ENCODE data around the gene ALX3. TPM values are rescaled to one million over a fixed set of nuclear protein-coding genes. Genes with fewer than 3 reads are reported as not detected.
A peak's percentile ranks its signal among the peaks of the same experiment; 100 is the strongest.

The ALX3 gene
- not detected in 2 replicates for total RNA-seq

- Mint-ChIP-seq H3K4me1 (ENCODE audit: low read depth) (peaks cover 12% of the 10 kb centered on the region), H3K36me3 (ENCODE audit: low read depth) (peaks cover 7% of the 10 kb centered on the region), H3K27ac (no peak within 1 kb of the TSS), H3K4me3 (no peak within 1 kb of the TSS), H3K9me3 (no peaks in the 10 kb centered on the region), H3K27me3 (ENCODE audit: insufficient read depth) (peaks cover 76% of the 10 kb centered on the region)
- intact Hi-C loops (cut with micrococcal nuclease), result no loop called here
- DNase-seq (ENCODE audit: low spot score), result no peak
These were observed at the start of gene ALX3 for GRCh38 chr1:110070671-110071242. Gene ALX3 (minus strand): TSS chr1:110070672. CDS start chr1:110070612, 60 bp downstream.

- no peak overlapping the region for H3K4me3 Mint-ChIP-seq
- H3K36me3 Mint-ChIP-seq (ENCODE audit: low read depth), result peaks cover 3% of the 10 kb centered on the region
- peaks cover 9% of the 10 kb centered on the region for H3K9me3 Mint-ChIP-seq
- H3K27ac Mint-ChIP-seq, result no peak overlapping the region
- intact Hi-C loops (cut with micrococcal nuclease), result no loop called here
- DNase-seq (ENCODE audit: low spot score), result no peak
- peaks cover 16% of the 10 kb centered on the region for H3K27me3 Mint-ChIP-seq (ENCODE audit: insufficient read depth)
- H3K4me1 Mint-ChIP-seq (ENCODE audit: low read depth), result no peaks in the 10 kb centered on the region
These were observed 49.4 kb upstream of the ALX3 start for GRCh38 chr1:110119843-110120242.

GRCh38 chr1:110118636-110119396 lies 48.3 kb upstream of the ALX3 start:
- Mint-ChIP-seq H3K36me3 (ENCODE audit: low read depth) (peaks cover 3% of the 10 kb centered on the region), H3K27ac (no peak overlapping the region), H3K27me3 (ENCODE audit: insufficient read depth) (peaks cover 14% of the 10 kb centered on the region), H3K4me3 (no peak overlapping the region), H3K4me1 (ENCODE audit: low read depth) (no peaks in the 10 kb centered on the region), H3K9me3 (peaks cover 8% of the 10 kb centered on the region)
- intact Hi-C loops (cut with micrococcal nuclease), result no loop called here
- no peak for DNase-seq (ENCODE audit: low spot score)

GRCh38 chr1:110114784-110115183 lies 44.3 kb upstream of the ALX3 start:
- H3K4me3 Mint-ChIP-seq, result no peak overlapping the region
- DNase-seq (ENCODE audit: low spot score), result no peak
- H3K4me1 Mint-ChIP-seq (ENCODE audit: low read depth), result no peaks in the 10 kb centered on the region
- H3K27ac Mint-ChIP-seq, result no peak overlapping the region
- H3K9me3 Mint-ChIP-seq, result no peaks in the 10 kb centered on the region
- intact Hi-C loops (cut with micrococcal nuclease), result no loop called here
- no peaks in the 10 kb centered on the region for H3K36me3 Mint-ChIP-seq (ENCODE audit: low read depth)
- H3K27me3 Mint-ChIP-seq (ENCODE audit: insufficient read depth), result peaks cover 4% of the 10 kb centered on the region

- Mint-ChIP-seq H3K27me3 (ENCODE audit: insufficient read depth) (peaks cover 8% of the 10 kb centered on the region), H3K27ac (no peak overlapping the region), H3K36me3 (ENCODE audit: low read depth) (no peaks in the 10 kb centered on the region), H3K4me1 (ENCODE audit: low read depth) (no peaks in the 10 kb centered on the region), H3K4me3 (no peak overlapping the region), H3K9me3 (no peaks in the 10 kb centered on the region)
- no peak for DNase-seq (ENCODE audit: low spot score)
- intact Hi-C loops (cut with micrococcal nuclease), result no loop called here
These were observed 43.7 kb upstream of the ALX3 start for GRCh38 chr1:110114173-110114572.

GRCh38 chr1:110113551-110113950 lies 43.1 kb upstream of the ALX3 start:
- Mint-ChIP-seq H3K27ac (no peak overlapping the region), H3K4me3 (no peak overlapping the region), H3K4me1 (ENCODE audit: low read depth) (no peaks in the 10 kb centered on the region), H3K27me3 (ENCODE audit: insufficient read depth) (peaks cover 13% of the 10 kb centered on the region), H3K9me3 (no peaks in the 10 kb centered on the region), H3K36me3 (ENCODE audit: low read depth) (no peaks in the 10 kb centered on the region)
- no peak for DNase-seq (ENCODE audit: low spot score)
- intact Hi-C loops (cut with micrococcal nuclease), result no loop called here

- no peaks in the 10 kb centered on the region for H3K36me3 Mint-ChIP-seq (ENCODE audit: low read depth)
- intact Hi-C loops (cut with micrococcal nuclease), result no loop called here
- no peaks in the 10 kb centered on the region for H3K4me1 Mint-ChIP-seq (ENCODE audit: low read depth)
- no peak for DNase-seq (ENCODE audit: low spot score)
- H3K27me3 Mint-ChIP-seq (ENCODE audit: insufficient read depth), result peaks cover 13% of the 10 kb centered on the region
- H3K27ac Mint-ChIP-seq, result no peak overlapping the region
- no peaks in the 10 kb centered on the region for H3K9me3 Mint-ChIP-seq
- H3K4me3 Mint-ChIP-seq, result no peak overlapping the region
These were observed 42.2 kb upstream of the ALX3 start for GRCh38 chr1:110112656-110113055.

GRCh38 chr1:110112143-110112542 lies 41.7 kb upstream of the ALX3 start, which contains the start of gene UBL4B:
Gene UBL4B (plus strand): TSS chr1:110112443. CDS start chr1:110112535, 92 bp downstream.
- Mint-ChIP-seq H3K4me3 (no peak within 1 kb of the TSS), H3K4me1 (ENCODE audit: low read depth) (no peaks in the 10 kb centered on the region), H3K27me3 (ENCODE audit: insufficient read depth) (peaks cover 17% of the 10 kb centered on the region), H3K36me3 (ENCODE audit: low read depth) (no peaks in the 10 kb centered on the region), H3K9me3 (no peaks in the 10 kb centered on the region), H3K27ac (no peak within 1 kb of the TSS)
- intact Hi-C loops (cut with micrococcal nuclease), result no loop called here
- DNase-seq (ENCODE audit: low spot score), result no peak

- no peak overlapping the region for H3K4me3 Mint-ChIP-seq
- H3K27me3 Mint-ChIP-seq (ENCODE audit: insufficient read depth), result peaks cover 13% of the 10 kb centered on the region
- H3K4me1 Mint-ChIP-seq (ENCODE audit: low read depth), result no peaks in the 10 kb centered on the region
- H3K27ac Mint-ChIP-seq, result no peak overlapping the region
- no peaks in the 10 kb centered on the region for H3K36me3 Mint-ChIP-seq (ENCODE audit: low read depth)
- H3K9me3 Mint-ChIP-seq, result no peaks in the 10 kb centered on the region
- no peak for DNase-seq (ENCODE audit: low spot score)
- intact Hi-C loops (cut with micrococcal nuclease), result no loop called here
These were observed 40.6 kb upstream of the ALX3 start for GRCh38 chr1:110111081-110111480.

- Mint-ChIP-seq H3K4me1 (ENCODE audit: low read depth) (no peaks in the 10 kb centered on the region), H3K27ac (no peak overlapping the region), H3K36me3 (ENCODE audit: low read depth) (no peaks in the 10 kb centered on the region), H3K27me3 (ENCODE audit: insufficient read depth) (peaks cover 13% of the 10 kb centered on the region), H3K4me3 (no peak overlapping the region), H3K9me3 (no peaks in the 10 kb centered on the region)
- intact Hi-C loops (cut with micrococcal nuclease), result no loop called here
- no peak for DNase-seq (ENCODE audit: low spot score)
These were observed 37.5 kb upstream of the ALX3 start for GRCh38 chr1:110107867-110108469.

GRCh38 chr1:110106013-110106941 lies 35.8 kb upstream of the ALX3 start:
- no peak overlapping the region for H3K27ac Mint-ChIP-seq
- no peaks in the 10 kb centered on the region for H3K9me3 Mint-ChIP-seq
- H3K27me3 Mint-ChIP-seq (ENCODE audit: insufficient read depth), result peaks cover 13% of the 10 kb centered on the region
- no peaks in the 10 kb centered on the region for H3K36me3 Mint-ChIP-seq (ENCODE audit: low read depth)
- H3K4me3 Mint-ChIP-seq, result no peak overlapping the region
- H3K4me1 Mint-ChIP-seq (ENCODE audit: low read depth), result no peaks in the 10 kb centered on the region
- intact Hi-C loops (cut with micrococcal nuclease), result loop anchor here (1.0 kb wide), 3 partner anchors 18 to 77 kb away; no protein-coding TSS in a partner anchor
- peak; percentile 40 for DNase-seq (ENCODE audit: low spot score)

GRCh38 chr1:110102081-110102480 lies 31.6 kb upstream of the ALX3 start:
- Mint-ChIP-seq H3K27me3 (ENCODE audit: insufficient read depth) (no peaks in the 10 kb centered on the region), H3K36me3 (ENCODE audit: low read depth) (no peaks in the 10 kb centered on the region), H3K4me1 (ENCODE audit: low read depth) (no peaks in the 10 kb centered on the region), H3K4me3 (no peak overlapping the region), H3K27ac (no peak overlapping the region), H3K9me3 (no peaks in the 10 kb centered on the region)
- intact Hi-C loops (cut with micrococcal nuclease), result no loop called here
- DNase-seq (ENCODE audit: low spot score), result no peak
